HepG2 (cell line): Measurements from ENCODE around the gene TAOK3. TPM values are rescaled to one million over a fixed set of nuclear protein-coding genes. Genes with fewer than 3 reads are reported as not detected.
A peak's percentile ranks its signal among the peaks of the same experiment; 100 is the strongest.

Experiments used
- ARHGAP35 ChIP-seq: sonication (generic); formaldehyde crosslinking; IDR thresholded peaks from 2 replicates; pipeline ENCODE4 v1.9.0; 2022; ENCODE audit warnings: mild to moderate bottlenecking, inconsistent platforms, moderate library complexity, missing genetic modification reagents, borderline replicate concordance
- BRCA1 ChIP-seq: sonication (generic); formaldehyde crosslinking; IDR thresholded peaks from 2 replicates; pipeline ENCODE4 v1.4.0; 2020; ENCODE audit warnings: missing genetic modification reagents
- CHD2 ChIP-seq: IDR thresholded peaks from 2 replicates; pipeline ENCODE4 v1.6.1; 2011; ENCODE audit warnings: low read depth, low read length, improper control_type of control experiment
- CHD4 ChIP-seq: fragments of 200-600 bp; sonication (generic); IDR thresholded peaks from 2 replicates; pipeline ENCODE4 v1.7.0; 2017; ENCODE audit warnings: mild to moderate bottlenecking, low read length, borderline replicate concordance
- GTF2F1 ChIP-seq: fragments of 150-350 bp; IDR thresholded peaks from 2 replicates; pipeline ENCODE4 v1.6.1; 2014; ENCODE audit warnings: low read length
- ISL2 ChIP-seq: sonication (generic); formaldehyde crosslinking; IDR thresholded peaks from 2 replicates; pipeline ENCODE4 v1.5.0; 2020; ENCODE audit warnings: missing genetic modification reagents
- KDM1A ChIP-seq: IDR thresholded peaks from 2 replicates; pipeline ENCODE4 v1.6.1; 2016; ENCODE audit warnings: missing compliant biosample characterization
- MBNL3 ChIP-seq: fragments of 250-450 bp; sonication (Bioruptor Pico); conservative IDR thresholded peaks from 2 replicates; pipeline ENCODE4 v1.8.0; 2022; ENCODE audit warnings: mild to moderate bottlenecking, inconsistent platforms
- NCOA2 ChIP-seq: sonication (generic); formaldehyde crosslinking; IDR thresholded peaks from 2 replicates; pipeline ENCODE4 v1.8.0; 2022; ENCODE audit warnings: inconsistent platforms
- NFIC ChIP-seq: IDR thresholded peaks from 2 replicates; pipeline ENCODE4 v1.6.1; 2012; ENCODE audit warnings: mild to moderate bottlenecking, low read length, inconsistent platforms
- RFX5 ChIP-seq: IDR thresholded peaks from 2 replicates; pipeline ENCODE4 v1.6.1; 2011; ENCODE audit warnings: low read depth, low read length, improper control_type of control experiment
- SAFB2 ChIP-seq: sonication (generic); formaldehyde crosslinking; IDR thresholded peaks from 2 replicates; pipeline ENCODE4 v1.5.1; 2020; ENCODE audit warnings: missing genetic modification reagents, low read depth, mild to moderate bottlenecking, borderline replicate concordance
- SMYD3 ChIP-seq: sonication (generic); formaldehyde crosslinking; IDR thresholded peaks from 2 replicates; pipeline ENCODE4 v1.8.1; 2023; ENCODE audit warnings: mild to moderate bottlenecking, missing genetic modification reagents
- TBL1XR1 ChIP-seq: fragments of 150-350 bp; IDR thresholded peaks from 2 replicates; pipeline ENCODE4 v1.6.1; 2014; ENCODE audit warnings: borderline replicate concordance, low read length; ENCODE audit not compliant: partially characterized antibody
- ZBTB4 ChIP-seq: sonication (generic); formaldehyde crosslinking; IDR thresholded peaks from 2 replicates; pipeline ENCODE4 v1.4.0; 2020; ENCODE audit warnings: missing genetic modification reagents, mild to moderate bottlenecking, borderline replicate concordance
- ZNF207 ChIP-seq: fragments of 450-650 bp; IDR thresholded peaks from 2 replicates; pipeline ENCODE4 v1.6.1; 2016; ENCODE audit warnings: antibody characterized with exemption, borderline replicate concordance
- ZNF432 ChIP-seq: sonication (generic); formaldehyde crosslinking; IDR thresholded peaks from 2 replicates; pipeline ENCODE4 v1.5.0; 2020; ENCODE audit warnings: missing genetic modification reagents, mild to moderate bottlenecking, borderline replicate concordance
- ZNF577 ChIP-seq: sonication (generic); formaldehyde crosslinking; IDR thresholded peaks from 2 replicates; pipeline ENCODE4 v1.4.0; 2020; ENCODE audit warnings: mild to moderate bottlenecking, low read depth, missing genetic modification reagents, borderline replicate concordance
- ZNF589 ChIP-seq: sonication (generic); formaldehyde crosslinking; conservative IDR thresholded peaks from 2 replicates; pipeline ENCODE4 v1.8.0; 2022; ENCODE audit warnings: mild to moderate bottlenecking, moderate library complexity, missing genetic modification reagents
- ZNF776 ChIP-seq: sonication (generic); formaldehyde crosslinking; IDR thresholded peaks from 2 replicates; pipeline ENCODE4 v1.4.0; 2020; ENCODE audit warnings: mild to moderate bottlenecking, missing genetic modification reagents
- polyA plus RNA-seq, 8 experiments: library from polyadenylated mRNA; depleted of rRNA in 3 of 8; stranded (reverse) in 7 of 8; unstranded in 1 of 8; fragments of >200 nt; fragmentation: Illumina TruSeq in 4 of 8; extraction: Trizol in 4 of 8; gene quantifications; 2 replicates each; pipeline versions ENCODE4 v1.2.1 to v1.2.3, GENCODE V29; 2011 to 2016; ENCODE audit warnings: low read depth in 4 of 8, missing spikeins in 1 of 8, mixed read lengths in 1 of 8; ENCODE audit not compliant: insufficient read depth in 1 of 8
- total RNA-seq, 5 experiments: library from RNA; depleted of rRNA; stranded (reverse); fragments of >200 nt; fragmentation: Illumina TruSeq; extraction: Trizol; gene quantifications; 2 replicates each; pipeline ENCODE4 v1.2.3, GENCODE V29; 2016; ENCODE audit warnings: low read depth in 1 of 5
- TF ChIP-seq, protein P1 (sequence below): IDR thresholded peaks from 2 replicates; pipeline ENCODE4 v1.4.0; 2020; ENCODE audit warnings: mild to moderate bottlenecking, missing genetic modification reagents
- TF ChIP-seq, protein P2 (sequence below): sonication (generic); formaldehyde crosslinking; IDR thresholded peaks from 2 replicates; pipeline ENCODE4 v1.8.1; 2023; ENCODE audit warnings: missing genetic modification reagents, inconsistent platforms, borderline replicate concordance

The TAOK3 gene
- total and polyA plus RNA-seq, 2 of the 13 experiments (the other 11 are each of a cell fraction or from before 2014, with no cell fraction given): 10.4 to 12.3 TPM

GRCh38 chr12:118372541-118373495, at the start of gene TAOK3 (continued):
- no peak for TF ChIP-seq SMYD3 (CRISPR knock-in tag)
- no peak for TF ChIP-seq ZNF577
- TF ChIP-seq ARHGAP35 (CRISPR knock-in tag): no peak
- no peak for TF ChIP-seq NCOA2
- no peak for TF ChIP-seq ZNF432 (CRISPR knock-in tag)
- TF ChIP-seq CHD2: peak; percentile 49; the same call in 1 of the 2 replicates
- no peak for TF ChIP-seq TBL1XR1
- no peak for TF ChIP-seq NFIC
- no peak for TF ChIP-seq ZNF207
- peak; percentile 63; the same call in 1 of the 2 replicates for TF ChIP-seq BRCA1 (CRISPR knock-in tag)
- peak; percentile 41; the same call in 1 of the 2 replicates for TF ChIP-seq ZNF776 (CRISPR knock-in tag)
- TF ChIP-seq GTF2F1: no peak
- TF ChIP-seq, protein P1, sequence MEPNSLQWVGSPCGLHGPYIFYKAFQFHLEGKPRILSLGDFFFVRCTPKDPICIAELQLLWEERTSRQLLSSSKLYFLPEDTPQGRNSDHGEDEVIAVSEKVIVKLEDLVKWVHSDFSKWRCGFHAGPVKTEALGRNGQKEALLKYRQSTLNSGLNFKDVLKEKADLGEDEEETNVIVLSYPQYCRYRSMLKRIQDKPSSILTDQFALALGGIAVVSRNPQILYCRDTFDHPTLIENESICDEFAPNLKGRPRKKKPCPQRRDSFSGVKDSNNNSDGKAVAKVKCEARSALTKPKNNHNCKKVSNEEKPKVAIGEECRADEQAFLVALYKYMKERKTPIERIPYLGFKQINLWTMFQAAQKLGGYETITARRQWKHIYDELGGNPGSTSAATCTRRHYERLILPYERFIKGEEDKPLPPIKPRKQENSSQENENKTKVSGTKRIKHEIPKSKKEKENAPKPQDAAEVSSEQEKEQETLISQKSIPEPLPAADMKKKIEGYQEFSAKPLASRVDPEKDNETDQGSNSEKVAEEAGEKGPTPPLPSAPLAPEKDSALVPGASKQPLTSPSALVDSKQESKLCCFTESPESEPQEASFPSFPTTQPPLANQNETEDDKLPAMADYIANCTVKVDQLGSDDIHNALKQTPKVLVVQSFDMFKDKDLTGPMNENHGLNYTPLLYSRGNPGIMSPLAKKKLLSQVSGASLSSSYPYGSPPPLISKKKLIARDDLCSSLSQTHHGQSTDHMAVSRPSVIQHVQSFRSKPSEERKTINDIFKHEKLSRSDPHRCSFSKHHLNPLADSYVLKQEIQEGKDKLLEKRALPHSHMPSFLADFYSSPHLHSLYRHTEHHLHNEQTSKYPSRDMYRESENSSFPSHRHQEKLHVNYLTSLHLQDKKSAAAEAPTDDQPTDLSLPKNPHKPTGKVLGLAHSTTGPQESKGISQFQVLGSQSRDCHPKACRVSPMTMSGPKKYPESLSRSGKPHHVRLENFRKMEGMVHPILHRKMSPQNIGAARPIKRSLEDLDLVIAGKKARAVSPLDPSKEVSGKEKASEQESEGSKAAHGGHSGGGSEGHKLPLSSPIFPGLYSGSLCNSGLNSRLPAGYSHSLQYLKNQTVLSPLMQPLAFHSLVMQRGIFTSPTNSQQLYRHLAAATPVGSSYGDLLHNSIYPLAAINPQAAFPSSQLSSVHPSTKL (CRISPR knock-in tag): peak; percentile 36; the same call in 1 of the 2 replicates
- no peak for TF ChIP-seq ISL2 (CRISPR knock-in tag)
- 0 out of 2 replicates have a peak, but pooled peaks have one; percentile 35 for TF ChIP-seq SAFB2 (CRISPR knock-in tag)
- TF ChIP-seq MBNL3: no peak
- no peak for TF ChIP-seq ZNF589 (CRISPR knock-in tag)
- TF ChIP-seq ZBTB4 (CRISPR knock-in tag): no peak
- TF ChIP-seq KDM1A (CRISPR knock-in tag): no peak
- no peak for TF ChIP-seq CHD4
- TF ChIP-seq, protein P2, sequence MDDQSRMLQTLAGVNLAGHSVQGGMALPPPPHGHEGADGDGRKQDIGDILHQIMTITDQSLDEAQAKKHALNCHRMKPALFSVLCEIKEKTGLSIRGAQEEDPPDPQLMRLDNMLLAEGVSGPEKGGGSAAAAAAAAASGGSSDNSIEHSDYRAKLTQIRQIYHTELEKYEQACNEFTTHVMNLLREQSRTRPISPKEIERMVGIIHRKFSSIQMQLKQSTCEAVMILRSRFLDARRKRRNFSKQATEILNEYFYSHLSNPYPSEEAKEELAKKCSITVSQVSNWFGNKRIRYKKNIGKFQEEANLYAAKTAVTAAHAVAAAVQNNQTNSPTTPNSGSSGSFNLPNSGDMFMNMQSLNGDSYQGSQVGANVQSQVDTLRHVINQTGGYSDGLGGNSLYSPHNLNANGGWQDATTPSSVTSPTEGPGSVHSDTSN (CRISPR knock-in tag): no peak
- no peak for TF ChIP-seq RFX5
